ENCODE measurements around the gene TANC1.

TANC1 gene

DNA sequence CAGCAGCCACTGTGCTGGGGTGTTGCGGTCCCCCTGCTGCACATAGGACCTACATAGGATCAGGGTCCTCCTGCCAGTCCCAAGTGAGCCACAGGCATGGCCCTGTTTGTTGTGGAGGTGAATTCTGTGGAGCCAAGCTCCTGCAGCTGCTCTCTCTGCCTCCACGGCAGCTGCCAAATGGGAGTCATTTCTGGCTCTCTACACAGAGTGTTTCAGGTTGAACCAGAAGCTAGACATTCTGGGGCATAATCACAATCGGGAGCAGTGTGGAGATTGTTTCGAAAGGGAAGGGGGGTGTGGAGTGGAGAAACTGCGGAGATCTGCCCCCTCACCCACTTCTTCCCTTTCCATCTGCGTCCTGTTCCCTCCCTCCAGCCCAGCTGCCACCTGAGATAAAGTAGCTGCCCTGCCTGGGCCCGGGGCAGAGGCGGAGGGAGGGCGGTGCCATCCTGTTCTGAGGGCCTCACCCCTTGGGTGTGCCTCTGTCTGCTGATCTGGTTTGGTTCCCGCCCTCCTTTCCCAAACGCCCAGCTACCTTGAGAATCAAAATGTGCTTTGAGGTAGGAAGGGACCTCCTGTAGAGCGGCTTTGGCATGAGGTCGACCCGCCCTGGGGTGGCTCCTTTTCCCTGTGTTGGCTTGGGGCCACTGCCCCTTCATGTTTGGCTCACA, 178.7 kb downstream of the TANC1 start:
- DNase-seq = no peak

DNA sequence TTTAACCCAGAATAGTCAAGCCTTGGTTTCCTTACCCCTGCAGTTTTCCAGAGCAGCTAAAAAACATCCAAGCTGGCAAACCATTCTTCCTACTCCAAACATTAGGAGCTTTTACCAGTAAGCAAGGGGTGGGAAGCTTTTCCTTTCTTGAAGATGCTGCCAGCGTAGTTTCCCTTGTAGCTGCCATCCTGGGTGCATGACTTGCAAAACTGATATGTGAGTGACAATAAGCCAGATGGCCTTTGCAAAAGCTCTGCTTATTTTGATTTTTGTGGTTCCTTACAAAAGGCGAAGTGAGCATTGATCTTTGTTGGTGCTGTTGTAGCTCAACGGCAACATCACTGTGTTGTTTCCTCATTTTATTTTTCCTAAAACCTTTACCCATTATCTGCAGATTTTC, 179.2 kb downstream of the TANC1 start:
- DNase-seq = no peak

DNA sequence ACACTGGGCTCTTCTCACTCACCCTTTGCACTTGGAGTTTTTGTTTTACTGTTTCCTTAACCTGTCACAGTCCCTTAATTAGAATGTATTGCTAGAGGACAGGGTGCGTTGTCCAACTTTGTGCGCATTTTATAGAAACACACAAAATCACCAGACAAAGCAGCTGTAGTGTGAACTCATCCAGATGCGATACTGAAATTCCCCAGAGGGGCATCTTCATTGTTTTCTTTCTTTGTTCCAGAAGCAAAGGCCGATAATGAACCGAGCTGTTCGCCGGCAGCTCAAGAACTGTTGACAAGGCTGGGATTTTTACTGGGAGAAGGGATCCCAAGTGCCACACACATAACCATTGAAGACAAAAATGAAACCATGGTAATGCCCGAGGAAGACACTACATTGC, 180.5 kb downstream of the TANC1 start:
- no peak for DNase-seq

DNA sequence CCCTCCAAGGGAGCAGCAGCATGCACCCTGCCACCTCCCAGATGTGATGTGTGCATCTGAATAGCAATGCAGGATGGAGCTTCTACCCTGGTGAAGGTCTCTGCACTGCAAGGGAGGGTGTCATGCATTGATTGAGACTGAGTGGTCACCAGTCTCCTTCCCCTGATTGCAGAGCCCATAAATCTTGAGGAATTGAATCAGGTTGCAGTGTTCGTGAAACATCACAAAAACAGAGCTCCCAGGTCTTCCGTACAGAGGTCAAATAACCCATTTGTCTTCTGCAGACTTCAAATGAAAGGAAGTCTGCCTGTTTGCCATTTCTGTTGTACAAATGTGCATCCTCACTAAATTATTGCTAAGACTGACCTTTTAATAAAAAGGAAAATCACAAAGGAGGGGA, 181.3 kb downstream of the TANC1 start:
- no peak for DNase-seq

DNA sequence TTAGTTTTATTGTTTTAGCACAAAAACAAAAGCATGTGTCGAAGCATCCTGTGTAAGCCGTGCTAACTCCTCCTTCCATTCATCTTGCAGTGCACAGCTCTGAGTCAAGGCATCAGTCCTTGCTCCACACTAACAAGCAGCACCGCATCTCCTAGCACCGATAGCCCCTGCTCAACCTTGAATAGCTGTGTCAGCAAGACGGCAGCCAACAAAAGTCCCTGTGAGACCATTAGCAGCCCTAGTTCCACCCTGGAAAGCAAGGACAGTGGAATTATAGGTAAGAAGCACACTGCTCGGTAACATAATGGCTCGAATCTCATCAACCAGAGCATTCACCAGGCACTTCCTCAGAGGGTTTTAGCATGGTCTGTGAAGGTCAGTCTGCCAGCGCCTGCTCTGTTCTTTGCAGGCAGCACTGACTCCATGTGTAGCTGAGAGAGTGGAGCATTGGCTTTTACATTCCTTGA, 181.9 kb downstream of the TANC1 start:
- DNase-seq = no peak

DNA sequence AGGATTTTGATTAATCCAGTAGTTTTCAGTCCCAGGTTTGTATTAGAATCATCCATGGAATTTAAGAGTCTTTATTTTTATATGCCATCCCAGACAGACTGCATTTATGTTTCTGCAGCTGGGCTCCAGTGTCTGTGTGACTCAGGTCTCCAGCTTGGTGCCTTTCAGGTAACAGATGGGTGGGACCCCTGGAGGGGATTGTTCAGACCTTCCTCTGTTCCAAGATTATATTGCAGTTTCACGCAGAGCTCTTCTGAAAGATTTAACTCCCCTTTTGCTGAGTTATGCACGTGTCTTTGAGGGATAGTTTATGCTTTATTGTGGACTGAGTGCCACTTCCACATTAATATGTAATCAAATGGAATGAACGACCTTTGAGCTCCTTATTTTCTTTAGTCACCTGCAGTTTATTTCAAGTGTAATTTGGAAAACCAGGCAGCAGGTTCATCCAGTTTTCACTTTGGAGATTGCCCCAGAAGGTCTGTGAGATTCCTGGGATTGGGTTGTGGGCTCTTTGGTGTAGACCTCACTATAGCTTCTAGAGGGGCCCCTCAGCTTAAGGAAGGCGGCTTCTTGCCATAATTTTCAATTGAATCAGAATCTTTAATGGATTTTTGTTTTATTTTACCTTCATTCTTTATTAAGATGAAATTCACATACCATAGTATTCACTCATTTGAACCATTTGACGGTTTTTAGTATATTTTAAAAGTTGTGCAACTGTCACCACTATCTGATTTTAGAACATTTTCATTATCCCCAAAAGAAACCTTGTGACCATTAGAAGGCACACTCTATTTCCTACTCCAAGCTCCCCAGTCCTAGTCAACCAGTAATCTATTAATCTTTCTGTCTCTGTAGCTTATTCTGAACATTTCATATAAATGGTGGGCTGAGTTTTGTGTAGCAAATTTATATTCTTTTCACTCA, 183.0 kb downstream of the TANC1 start:
- no peak for DNase-seq

DNA sequence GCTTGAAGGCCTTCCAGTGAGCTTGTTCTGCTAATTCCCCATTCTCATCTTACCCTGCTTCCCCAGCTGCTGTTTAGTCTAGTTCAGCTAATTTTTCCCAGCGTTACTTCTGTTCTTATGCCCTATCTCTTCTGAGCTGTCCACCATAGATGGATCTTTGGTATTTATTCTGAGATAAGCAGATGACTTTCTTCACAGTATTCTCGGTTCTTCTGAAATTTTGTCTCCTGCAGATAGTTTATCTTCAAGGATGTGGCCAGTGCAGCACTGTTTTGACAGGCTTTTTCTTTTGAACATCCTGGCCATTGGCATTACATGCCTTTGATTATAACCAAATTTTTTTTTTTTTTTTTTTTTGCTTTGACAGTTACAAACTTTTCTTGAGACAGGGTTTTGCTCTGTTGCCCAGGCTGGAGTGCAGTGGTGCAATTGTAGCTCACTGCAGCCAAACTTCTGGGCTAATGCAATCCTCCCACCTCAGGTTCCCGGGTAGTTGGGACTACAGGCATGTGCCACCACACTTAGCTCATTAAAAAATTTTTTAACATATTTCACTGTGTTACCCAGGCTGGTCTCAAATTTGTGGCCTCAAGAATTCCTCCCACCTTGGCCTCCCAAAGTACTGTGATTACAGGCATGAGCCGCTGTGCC, 183.8 kb downstream of the TANC1 start:
- no peak for DNase-seq

DNA sequence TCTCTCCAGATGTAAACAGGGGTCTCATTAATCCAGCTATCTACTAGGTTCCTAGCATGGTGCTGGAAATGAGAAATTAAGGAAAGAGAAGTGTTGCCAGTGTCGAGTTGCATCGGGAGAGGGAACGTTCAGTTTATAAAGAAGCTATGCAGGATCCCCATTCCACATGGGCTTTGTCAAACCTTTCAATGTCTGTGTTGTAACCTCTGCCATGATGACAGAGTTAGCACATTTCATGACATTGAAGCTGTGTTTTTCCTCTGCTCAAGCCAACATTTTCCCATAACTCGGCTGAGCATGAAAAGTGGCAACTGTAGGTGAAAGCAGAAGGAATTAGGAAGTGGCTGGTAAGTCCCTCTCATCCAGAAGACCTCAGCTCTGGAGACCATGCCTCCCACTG, 184.6 kb downstream of the TANC1 start:
- no peak for DNase-seq

DNA sequence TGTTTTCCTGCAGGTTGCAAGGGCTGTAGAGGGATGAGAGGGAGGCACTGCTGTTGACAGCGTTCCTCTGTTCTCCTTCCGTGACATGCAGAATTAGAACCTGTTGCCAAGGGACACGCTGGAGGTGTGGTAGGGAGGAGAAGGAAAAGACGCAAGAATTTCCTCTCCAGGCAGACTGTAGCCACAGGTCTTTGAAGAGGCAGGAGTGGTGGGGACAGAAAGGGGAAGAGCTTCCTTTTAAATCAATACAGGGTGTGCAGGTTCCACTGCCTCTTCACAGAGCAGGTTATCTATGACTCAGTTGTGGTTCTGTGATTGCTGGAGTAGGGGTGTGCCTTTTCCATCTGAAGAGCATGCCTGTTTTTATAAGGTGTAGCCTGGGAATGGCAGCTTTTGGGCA, 185.0 kb downstream of the TANC1 start:
- DNase-seq = no peak

DNA sequence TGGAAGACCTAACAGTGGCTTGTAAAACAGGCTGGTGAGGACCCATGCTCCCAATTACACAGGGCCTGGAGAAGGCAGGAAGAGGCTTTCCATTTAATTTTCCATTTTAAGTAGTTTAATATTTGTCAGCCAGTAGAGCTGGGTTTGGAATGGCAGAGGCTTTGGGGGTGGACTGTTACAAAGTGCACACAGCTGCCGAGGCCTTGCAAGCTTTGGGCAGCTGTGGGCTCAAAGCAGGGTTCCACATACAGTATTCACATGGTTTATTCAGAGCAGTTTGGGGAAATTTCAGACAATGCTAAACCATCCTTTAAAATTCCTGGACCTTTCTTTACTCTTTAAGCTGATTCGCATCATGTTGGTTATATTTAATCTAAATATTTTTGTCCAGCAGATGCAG, 185.5 kb downstream of the TANC1 start:
- no peak for DNase-seq

DNA sequence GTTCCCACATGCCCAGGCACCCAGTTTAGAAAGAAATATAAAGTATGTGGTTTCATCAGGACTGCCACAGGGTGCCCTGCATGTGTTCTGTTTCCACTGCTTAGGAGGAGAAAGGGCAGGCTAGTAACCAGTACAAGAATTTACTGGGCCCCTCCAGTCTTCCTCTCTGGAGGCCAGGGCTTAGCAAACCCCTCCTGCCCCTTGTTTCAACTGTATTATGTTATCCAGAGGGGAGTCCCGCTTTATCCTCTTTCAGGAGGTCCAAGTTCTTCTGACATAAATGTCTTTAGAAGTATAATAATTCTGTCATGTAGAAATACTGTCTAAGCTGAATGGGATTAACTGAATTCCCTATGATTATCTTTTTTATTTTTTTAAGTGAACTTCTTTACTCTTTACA, 185.9 kb downstream of the TANC1 start:
- DNase-seq = no peak

DNA sequence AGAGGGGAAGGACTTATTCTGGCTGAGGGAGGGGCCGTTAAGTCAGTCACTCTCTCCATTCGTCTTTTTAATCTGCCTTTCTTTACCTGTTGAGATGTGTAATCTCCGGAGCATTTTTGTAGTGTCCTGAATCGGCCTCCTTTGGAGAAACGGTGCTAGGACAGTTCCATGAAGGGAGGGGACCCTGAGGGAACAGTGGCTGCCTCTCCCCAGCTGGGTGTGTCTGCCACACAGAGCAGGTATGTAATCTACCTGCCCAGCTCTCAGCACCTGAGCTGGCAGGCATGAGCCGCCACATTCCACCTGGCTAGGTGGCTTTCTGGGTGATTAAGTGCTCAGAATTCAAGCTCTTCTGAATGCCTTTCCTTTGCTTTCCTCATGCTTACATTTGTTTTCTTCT, 186.9 kb downstream of the TANC1 start:
- DNase-seq = no peak

DNA sequence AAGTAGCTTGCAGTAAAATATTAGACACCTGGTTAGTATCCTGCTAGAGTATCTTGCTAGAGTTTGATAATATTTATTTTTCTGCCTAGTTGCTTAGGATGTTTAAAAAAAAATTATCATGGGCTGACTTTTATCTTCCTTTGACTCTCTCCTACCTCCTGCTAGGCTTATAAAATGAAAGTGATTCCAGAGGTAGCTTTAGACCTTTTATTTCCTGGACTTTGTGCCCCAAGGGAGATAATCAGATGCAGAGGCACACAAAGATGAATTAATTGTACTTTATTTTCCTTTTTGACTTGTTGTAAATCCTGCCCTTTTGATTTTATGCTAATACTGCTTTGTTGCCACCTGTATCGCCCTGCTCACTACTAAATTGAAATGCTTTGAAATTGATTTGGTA, 187.4 kb downstream of the TANC1 start:
- DNase-seq = no peak

DNA sequence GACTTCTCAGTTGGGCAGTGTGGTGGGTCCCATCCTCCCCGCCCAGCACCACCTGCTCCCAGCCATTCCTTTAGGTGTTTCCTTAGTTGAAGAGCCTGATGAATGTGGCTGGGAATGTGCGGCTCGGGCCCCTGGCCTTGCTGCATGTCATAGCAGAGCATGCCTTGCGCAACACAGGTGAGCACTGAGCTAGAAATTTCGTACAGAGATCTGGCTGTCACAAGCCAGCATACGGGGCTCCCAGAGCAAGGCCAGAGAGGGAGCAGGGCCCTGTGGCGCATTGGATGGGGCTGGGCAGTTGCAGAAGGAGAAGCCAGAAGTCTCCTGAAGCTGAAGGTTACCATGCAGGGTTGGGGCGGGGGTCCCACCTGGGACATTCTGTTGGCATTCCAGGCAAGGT, 188.4 kb downstream of the TANC1 start:
- no peak for DNase-seq

DNA sequence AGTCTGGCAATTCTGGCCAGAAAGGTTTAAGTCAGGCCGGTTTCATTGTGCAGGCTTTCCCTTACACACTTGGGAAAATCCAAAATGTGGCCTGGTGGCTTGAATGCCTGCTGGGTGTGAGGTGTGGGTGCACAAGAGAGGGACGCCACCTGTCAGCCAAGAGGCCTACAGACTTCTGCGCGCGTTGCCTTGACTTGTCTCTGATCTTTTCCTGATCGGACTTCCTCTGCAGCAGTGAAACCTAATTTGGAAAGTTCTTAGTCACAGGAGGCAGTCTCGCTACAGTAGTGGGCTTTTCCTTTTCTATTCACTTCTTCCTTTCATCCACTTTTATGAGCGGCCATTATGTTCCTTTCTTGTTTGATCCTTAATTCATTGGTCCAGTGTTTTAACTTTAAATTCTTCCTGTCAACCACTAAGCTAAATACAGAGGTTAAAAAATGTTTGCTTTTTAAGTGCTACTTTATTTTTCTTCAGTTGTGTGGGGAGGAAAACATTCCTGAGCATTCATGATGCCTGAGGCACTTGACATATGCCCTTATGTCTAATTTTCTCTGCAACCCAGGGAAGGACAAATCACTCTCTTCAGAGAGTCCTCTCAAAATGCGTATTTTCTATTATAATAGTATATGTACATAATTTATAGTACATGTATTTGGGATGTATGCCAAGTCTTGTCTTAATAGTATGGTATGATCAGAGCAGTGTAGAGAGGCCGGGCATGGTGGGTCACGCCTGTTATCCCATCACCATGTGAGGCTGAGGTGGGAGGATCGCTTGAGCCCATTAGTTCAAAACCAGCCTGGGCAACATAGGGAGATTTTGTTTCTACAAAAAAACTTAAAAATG, 189.1 kb downstream of the TANC1 start:
- no peak for DNase-seq

DNA sequence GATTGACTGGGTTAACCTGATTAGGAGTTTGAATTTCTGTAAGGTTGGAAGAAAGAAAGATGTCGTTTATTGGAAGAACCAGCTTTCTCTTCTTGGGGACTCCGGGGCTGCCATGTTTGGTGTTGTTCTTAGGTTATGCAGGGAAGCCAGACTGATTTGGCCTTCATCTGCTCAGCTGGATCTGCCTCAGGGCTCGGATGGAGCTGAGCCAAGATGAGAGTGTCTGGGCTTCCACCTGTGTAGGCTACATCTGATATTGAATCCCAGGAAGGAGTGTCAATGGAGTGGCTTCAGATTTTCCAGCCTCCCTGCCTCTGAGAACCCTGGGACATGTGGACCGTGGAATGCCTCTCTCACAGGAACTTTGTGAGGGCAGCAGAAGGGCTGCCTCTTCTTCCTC, 192.0 kb downstream of the TANC1 start:
- no peak for DNase-seq

DNA sequence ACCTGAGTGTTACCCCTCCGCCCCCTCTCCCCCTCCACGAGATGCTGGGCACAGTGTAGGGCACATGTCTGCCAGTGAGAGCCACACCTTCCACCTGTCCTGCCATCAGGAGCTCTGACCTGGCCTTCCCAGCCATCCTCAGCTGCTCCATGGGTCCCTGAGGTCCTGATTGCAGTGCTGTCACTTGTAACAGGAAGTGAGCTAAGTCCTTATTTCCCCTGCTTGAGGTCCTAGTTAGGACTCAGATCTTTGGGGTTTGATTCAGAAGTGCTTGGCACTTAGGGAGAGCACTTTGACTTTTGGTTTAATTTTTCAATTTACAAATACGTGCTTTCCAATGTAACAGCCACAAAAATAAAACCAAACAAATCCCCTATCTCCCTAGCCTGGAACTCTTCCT, 192.5 kb downstream of the TANC1 start:
- no peak for DNase-seq

DNA sequence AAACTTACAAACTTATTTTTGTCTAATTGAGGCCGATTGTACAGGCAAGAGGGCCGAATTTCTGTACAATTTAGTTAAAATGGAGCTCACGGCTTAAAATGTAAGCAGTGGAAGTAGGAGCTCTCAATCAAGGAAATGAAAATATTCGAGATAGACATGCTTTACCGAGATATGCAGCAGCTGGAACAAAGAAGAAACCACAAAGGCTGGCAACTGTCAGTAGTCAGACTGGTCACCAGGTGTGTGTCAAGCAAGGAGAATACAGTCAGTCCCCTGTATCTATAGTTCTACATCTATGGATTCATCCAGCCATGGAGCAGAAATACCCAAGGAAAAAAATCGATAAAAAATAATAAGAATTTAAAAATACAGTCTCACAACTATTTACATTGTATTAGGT, 195.5 kb downstream of the TANC1 start:
- DNase-seq = no peak

DNA sequence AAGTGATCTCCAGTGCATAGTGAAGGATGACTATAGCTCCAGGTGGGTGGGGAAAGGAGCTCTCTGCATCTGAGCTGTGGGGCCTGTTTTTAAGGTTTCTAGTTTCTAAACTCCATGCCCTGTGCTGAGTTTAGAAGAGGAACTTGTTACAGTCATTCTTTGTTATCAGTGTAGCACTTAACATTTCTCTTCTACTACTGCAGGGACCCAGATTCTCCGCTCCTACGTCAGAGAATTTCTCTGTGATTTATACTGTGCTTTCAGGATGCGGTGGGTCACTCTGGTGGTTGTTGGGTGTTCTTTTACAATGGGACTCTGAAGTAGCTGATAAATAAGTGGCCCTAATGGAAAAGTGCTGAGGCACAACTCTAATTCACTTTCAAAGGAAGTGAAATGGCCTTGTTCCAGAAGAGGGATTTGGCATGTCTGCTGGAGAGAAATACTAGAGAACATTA, 196.0 kb downstream of the TANC1 start:
- DNase-seq = no peak

DNA sequence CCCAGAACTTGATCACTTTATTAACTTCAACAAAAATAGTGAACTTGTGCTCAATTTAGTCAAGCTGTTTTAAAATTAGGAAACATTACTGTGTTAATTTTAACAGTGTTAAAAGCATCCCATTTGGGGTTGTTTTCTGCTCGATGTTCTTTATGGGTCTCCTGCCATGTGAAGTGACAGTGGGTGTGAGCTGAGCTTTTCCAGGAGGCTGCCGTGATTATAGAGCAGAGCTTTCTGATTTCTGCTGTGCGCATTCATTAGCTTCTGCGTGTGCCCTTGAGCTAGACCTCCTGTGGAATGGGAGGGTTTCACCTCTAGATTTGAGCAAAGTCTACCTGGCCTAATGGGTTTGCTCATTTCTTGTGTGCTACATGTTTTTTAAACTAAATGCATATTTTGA, 196.6 kb downstream of the TANC1 start:
- DNase-seq = no peak

DNA sequence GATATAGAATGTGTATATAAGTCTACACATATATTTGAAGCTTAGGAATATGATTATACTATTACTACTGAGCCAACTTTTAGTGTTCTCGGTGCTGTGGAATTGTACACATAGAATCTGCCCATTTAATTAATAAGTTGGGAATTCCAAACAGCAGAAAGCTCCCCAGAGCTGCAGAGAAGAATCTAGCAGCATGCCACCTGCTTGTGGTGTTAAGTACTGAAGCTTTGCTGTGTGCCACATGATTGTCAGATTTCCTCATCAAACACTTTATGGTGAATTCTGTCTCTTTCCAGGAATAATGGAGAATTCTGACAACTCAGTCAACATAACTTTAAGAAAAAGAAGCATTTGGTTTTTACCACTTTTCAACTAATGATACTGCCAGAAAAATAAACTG, 200.3 kb downstream of the TANC1 start:
- no peak for DNase-seq

DNA sequence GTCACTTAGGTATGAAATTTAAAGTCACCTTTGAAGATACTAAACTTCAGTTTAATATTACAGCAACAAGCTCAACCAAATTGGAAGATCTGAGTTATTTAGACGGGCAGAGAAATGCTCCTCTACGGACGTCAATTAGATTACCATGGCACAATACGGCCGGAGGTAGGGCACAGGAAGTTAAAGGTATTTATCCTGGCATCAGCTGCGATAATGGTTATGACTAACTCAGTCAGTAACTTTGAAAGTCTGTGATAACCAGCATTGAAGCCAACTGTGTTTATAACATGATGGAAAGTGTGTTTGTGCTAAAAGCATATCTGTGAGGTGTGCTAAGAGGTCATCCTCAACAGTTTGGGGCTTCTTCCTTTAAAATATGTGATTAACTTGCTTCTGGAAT, 200.7 kb downstream of the TANC1 start:
- no peak for DNase-seq

DNA sequence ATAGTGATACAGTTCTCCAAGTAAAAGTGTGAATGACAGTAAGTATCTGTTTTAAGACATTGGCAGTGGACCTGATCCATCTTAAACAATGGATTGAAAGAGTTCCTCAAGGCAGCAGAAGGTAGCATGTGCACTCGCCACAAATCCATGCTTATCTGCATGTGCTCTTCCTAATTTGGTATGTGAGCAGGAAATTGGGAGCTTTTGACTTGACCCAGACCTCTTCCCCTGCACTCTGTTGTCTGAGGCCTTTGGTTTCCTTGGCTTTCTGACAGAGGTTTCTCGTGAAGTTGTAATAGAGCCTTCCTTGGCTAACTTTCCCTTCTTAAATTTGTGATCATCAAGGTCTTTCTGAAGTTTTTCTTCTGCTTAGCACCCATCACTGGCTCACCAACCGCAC, 204.0 kb downstream of the TANC1 start:
- no peak for DNase-seq
